Measurements from ENCODE around the gene TMX2. TPM values are rescaled to one million over a fixed set of nuclear protein-coding genes. Genes with fewer than 3 reads are reported as not detected.
"Not testable (repeated sequence)": the region's sequence is repeated elsewhere in the genome, so short reads cannot be mapped to it uniquely, and the experiment has no call there.

TMX2 gene
- total RNA-seq, result 95.9 and 96.8 TPM in 2 replicates

- H3K9me3 Mint-ChIP-seq, result no peaks in the 10 kb centered on the region
- peak; percentile 88 for DNase-seq (ENCODE audit: low spot score)
- no peaks in the 10 kb centered on the region for H3K27me3 Mint-ChIP-seq (ENCODE audit: insufficient read depth)
- intact Hi-C loops (cut with micrococcal nuclease), result loop anchor here (1.0 to 10.0 kb wide), 12 partner anchors 29 to 1842 kb away; partner anchors contain the start of genes CLP1, SELENOH, SSRP1 and TIMM10
- peaks cover 20% of the 10 kb centered on the region for H3K36me3 Mint-ChIP-seq (ENCODE audit: low read depth)
- H3K4me3 Mint-ChIP-seq, result peak within 1 kb of the TSS; percentile 97
- H3K27ac Mint-ChIP-seq, result peak within 1 kb of the TSS; percentile 94
- peaks cover 53% of the 10 kb centered on the region for H3K4me1 Mint-ChIP-seq (ENCODE audit: low read depth)
These were observed at the start of gene TMX2 for GRCh38 chr11:57712256-57713150. Gene TMX2 (plus strand): TSS chr11:57712593. CDS start chr11:57712619, 26 bp downstream.

GRCh38 chr11:57662893-57663292 is 49.5 kb upstream of the TMX2 start:
- H3K9me3 Mint-ChIP-seq, result no peaks in the 10 kb centered on the region
- peaks cover 22% of the 10 kb centered on the region for H3K36me3 Mint-ChIP-seq (ENCODE audit: low read depth)
- no peak overlapping the region for H3K27ac Mint-ChIP-seq
- H3K4me1 Mint-ChIP-seq (ENCODE audit: low read depth), result peaks cover 20% of the 10 kb centered on the region
- DNase-seq (ENCODE audit: low spot score), result no peak
- no peak overlapping the region for H3K4me3 Mint-ChIP-seq
- intact Hi-C loops (cut with micrococcal nuclease), result loop anchor here (10.0 kb wide), 2 partner anchors 1482 to 1952 kb away; partner anchors contain the start of genes FAM111A and OSBP
- no peaks in the 10 kb centered on the region for H3K27me3 Mint-ChIP-seq (ENCODE audit: insufficient read depth)

GRCh38 chr11:57663975-57664374 is 48.4 kb upstream of the TMX2 start:
- no peak overlapping the region for H3K27ac Mint-ChIP-seq
- H3K36me3 Mint-ChIP-seq (ENCODE audit: low read depth), result peaks cover 21% of the 10 kb centered on the region
- intact Hi-C loops (cut with micrococcal nuclease), result loop anchor here (10.0 kb wide), 2 partner anchors 1481 to 1951 kb away; partner anchors contain the start of genes FAM111A and OSBP
- no peak overlapping the region for H3K4me3 Mint-ChIP-seq
- peaks cover 14% of the 10 kb centered on the region for H3K4me1 Mint-ChIP-seq (ENCODE audit: low read depth)
- H3K9me3 Mint-ChIP-seq, result no peaks in the 10 kb centered on the region
- H3K27me3 Mint-ChIP-seq (ENCODE audit: insufficient read depth), result no peaks in the 10 kb centered on the region
- DNase-seq (ENCODE audit: low spot score), result no peak

GRCh38 chr11:57667117-57667735 is 45.2 kb upstream of the TMX2 start:
- Mint-ChIP-seq H3K27ac (peak overlapping the region; percentile 97), H3K27me3 (ENCODE audit: insufficient read depth) (no peaks in the 10 kb centered on the region), H3K9me3 (no peaks in the 10 kb centered on the region), H3K4me3 (peak overlapping the region; percentile 99), H3K4me1 (ENCODE audit: low read depth) (peaks cover 26% of the 10 kb centered on the region), H3K36me3 (ENCODE audit: low read depth) (peaks cover 11% of the 10 kb centered on the region)
- intact Hi-C loops (cut with micrococcal nuclease), result loop anchor here (1.0 to 10.0 kb wide), 3 partner anchors 911 to 1948 kb away; partner anchors contain the start of genes FAM111A and OSBP
- DNase-seq (ENCODE audit: low spot score), result peak; percentile 89

- Mint-ChIP-seq H3K27ac (peak within 1 kb of the TSS; percentile 97), H3K9me3 (no peaks in the 10 kb centered on the region)
- intact Hi-C loops (cut with micrococcal nuclease), result loop anchor here (1.0 to 10.0 kb wide), 10 partner anchors 11 to 1947 kb away; partner anchors contain the start of genes CLP1, FAM111A, MED19 and OSBP
These were observed 44.5 kb upstream of the TMX2 start, which contains the start of gene ZDHHC5 for GRCh38 chr11:57667736-57668433. Gene ZDHHC5 (plus strand): TSS chr11:57668114. CDS start chr11:57673091, 4,977 bp downstream.

GRCh38 chr11:57668434-57668782 is 44.0 kb upstream of the TMX2 start:
- H3K27me3 Mint-ChIP-seq (ENCODE audit: insufficient read depth), result no peaks in the 10 kb centered on the region
- H3K4me1 Mint-ChIP-seq (ENCODE audit: low read depth), result peaks cover 36% of the 10 kb centered on the region
- DNase-seq (ENCODE audit: low spot score), result no peak
- intact Hi-C loops (cut with micrococcal nuclease), result loop anchor here (1.0 to 10.0 kb wide), 9 partner anchors 11 to 1946 kb away; partner anchors contain the start of genes CLP1, FAM111A, MED19 and OSBP
- peak overlapping the region; percentile 99 for H3K4me3 Mint-ChIP-seq
- peaks cover 16% of the 10 kb centered on the region for H3K36me3 Mint-ChIP-seq (ENCODE audit: low read depth)
- H3K27ac Mint-ChIP-seq, result peak overlapping the region; percentile 97
- H3K9me3 Mint-ChIP-seq, result no peaks in the 10 kb centered on the region

More at GRCh38 chr11:57667736-57668433, 44.5 kb upstream of the TMX2 start, which contains the start of gene ZDHHC5:
- H3K4me3 Mint-ChIP-seq, result peak within 1 kb of the TSS; percentile 99
- DNase-seq (ENCODE audit: low spot score), result peak; percentile 99
- H3K4me1 Mint-ChIP-seq (ENCODE audit: low read depth), result peaks cover 31% of the 10 kb centered on the region
- peaks cover 11% of the 10 kb centered on the region for H3K36me3 Mint-ChIP-seq (ENCODE audit: low read depth)
- no peaks in the 10 kb centered on the region for H3K27me3 Mint-ChIP-seq (ENCODE audit: insufficient read depth)

- Mint-ChIP-seq H3K4me1 (ENCODE audit: low read depth) (peaks cover 57% of the 10 kb centered on the region), H3K36me3 (ENCODE audit: low read depth) (peaks cover 35% of the 10 kb centered on the region), H3K4me3 (no peak overlapping the region), H3K27ac (peak overlapping the region; percentile 56), H3K9me3 (no peaks in the 10 kb centered on the region), H3K27me3 (ENCODE audit: insufficient read depth) (no peaks in the 10 kb centered on the region)
- intact Hi-C loops (cut with micrococcal nuclease), result no loop called here
- DNase-seq (ENCODE audit: low spot score), result no peak
These were observed 38.1 kb upstream of the TMX2 start for GRCh38 chr11:57674251-57674650.

- DNase-seq (ENCODE audit: low spot score), result no peak
- no peaks in the 10 kb centered on the region for H3K9me3 Mint-ChIP-seq
- peak overlapping the region; percentile 52 for H3K27ac Mint-ChIP-seq
- peaks cover 35% of the 10 kb centered on the region for H3K36me3 Mint-ChIP-seq (ENCODE audit: low read depth)
- intact Hi-C loops (cut with micrococcal nuclease), result no loop called here
- peaks cover 59% of the 10 kb centered on the region for H3K4me1 Mint-ChIP-seq (ENCODE audit: low read depth)
- no peak overlapping the region for H3K4me3 Mint-ChIP-seq
- H3K27me3 Mint-ChIP-seq (ENCODE audit: insufficient read depth), result no peaks in the 10 kb centered on the region
These were observed 37.0 kb upstream of the TMX2 start for GRCh38 chr11:57675176-57675941.

GRCh38 chr11:57679396-57679795 is 33.0 kb upstream of the TMX2 start:
- H3K36me3 Mint-ChIP-seq (ENCODE audit: low read depth), result peaks cover 41% of the 10 kb centered on the region
- H3K4me1 Mint-ChIP-seq (ENCODE audit: low read depth), result peaks cover 47% of the 10 kb centered on the region
- H3K4me3 Mint-ChIP-seq, result no peak overlapping the region
- peak overlapping the region; percentile 73 for H3K27ac Mint-ChIP-seq
- intact Hi-C loops (cut with micrococcal nuclease), result no loop called here
- no peaks in the 10 kb centered on the region for H3K27me3 Mint-ChIP-seq (ENCODE audit: insufficient read depth)
- no peaks in the 10 kb centered on the region for H3K9me3 Mint-ChIP-seq
- DNase-seq (ENCODE audit: low spot score), result no peak

- no peak for DNase-seq (ENCODE audit: low spot score)
- Mint-ChIP-seq H3K4me1 (ENCODE audit: low read depth) (peaks cover 36% of the 10 kb centered on the region), H3K27me3 (ENCODE audit: insufficient read depth) (no peaks in the 10 kb centered on the region), H3K9me3 (no peaks in the 10 kb centered on the region), H3K36me3 (ENCODE audit: low read depth) (peaks cover 41% of the 10 kb centered on the region), H3K27ac (peak overlapping the region; percentile 73), H3K4me3 (no peak overlapping the region)
- intact Hi-C loops (cut with micrococcal nuclease), result loop anchor here (1.0 kb wide), 1 partner anchor 12 kb away; the partner anchor contains the start of gene ZDHHC5
These were observed 31.9 kb upstream of the TMX2 start for GRCh38 chr11:57680552-57680874.

GRCh38 chr11:57681168-57681567 is 31.2 kb upstream of the TMX2 start:
- no peak for DNase-seq (ENCODE audit: low spot score)
- H3K27me3 Mint-ChIP-seq (ENCODE audit: insufficient read depth), result no peaks in the 10 kb centered on the region
- no peaks in the 10 kb centered on the region for H3K9me3 Mint-ChIP-seq
- no peak overlapping the region for H3K27ac Mint-ChIP-seq
- intact Hi-C loops (cut with micrococcal nuclease), result no loop called here
- H3K4me1 Mint-ChIP-seq (ENCODE audit: low read depth), result peaks cover 30% of the 10 kb centered on the region
- no peak overlapping the region for H3K4me3 Mint-ChIP-seq
- H3K36me3 Mint-ChIP-seq (ENCODE audit: low read depth), result peaks cover 35% of the 10 kb centered on the region

GRCh38 chr11:57690474-57690873 is 21.9 kb upstream of the TMX2 start:
- H3K27me3 Mint-ChIP-seq (ENCODE audit: insufficient read depth); H3K9me3 Mint-ChIP-seq; H3K4me1 Mint-ChIP-seq (ENCODE audit: low read depth); DNase-seq (ENCODE audit: low spot score); H3K27ac Mint-ChIP-seq; intact Hi-C loops (cut with micrococcal nuclease); H3K4me3 Mint-ChIP-seq: not testable (repeated sequence)
- H3K36me3 Mint-ChIP-seq (ENCODE audit: low read depth), result peaks cover 35% of the 10 kb centered on the region

All from activated T-helper 1 cell treated with anti-CD3 and anti-CD28 coated beads, Interleukin-12 subunit alpha, Interleukin-12 subunit beta, Interleukin-2, Interleukin-4 antibody, amounts not matched to agents 30 ng/mL and 10 ng/mL and 1 ng/mL, durations not matched to agents 14 hours and 24 hours and 36 hours (primary cell).